ENCODE measurements around the gene IFNL4.

DNA sequence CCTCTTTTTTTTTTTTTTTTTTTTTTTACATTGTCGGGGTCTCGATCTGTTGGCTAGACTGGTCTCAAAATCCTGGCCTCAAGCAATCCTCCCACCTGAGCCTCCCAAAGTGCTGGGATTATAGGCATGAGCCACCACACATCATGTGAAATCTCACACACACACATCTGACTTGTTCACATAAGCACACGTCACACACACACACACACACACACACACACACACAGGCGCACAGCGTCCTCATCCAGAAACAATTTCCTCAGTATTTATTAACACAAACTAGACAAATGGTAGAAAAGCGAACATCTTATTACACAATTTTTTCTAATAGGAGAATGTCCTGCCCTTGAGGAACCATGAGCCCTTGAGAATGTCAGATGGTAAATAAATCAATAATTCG, 39.5 kb downstream of the IFNL4 start:
- TF ChIP-seq, protein P1, sequence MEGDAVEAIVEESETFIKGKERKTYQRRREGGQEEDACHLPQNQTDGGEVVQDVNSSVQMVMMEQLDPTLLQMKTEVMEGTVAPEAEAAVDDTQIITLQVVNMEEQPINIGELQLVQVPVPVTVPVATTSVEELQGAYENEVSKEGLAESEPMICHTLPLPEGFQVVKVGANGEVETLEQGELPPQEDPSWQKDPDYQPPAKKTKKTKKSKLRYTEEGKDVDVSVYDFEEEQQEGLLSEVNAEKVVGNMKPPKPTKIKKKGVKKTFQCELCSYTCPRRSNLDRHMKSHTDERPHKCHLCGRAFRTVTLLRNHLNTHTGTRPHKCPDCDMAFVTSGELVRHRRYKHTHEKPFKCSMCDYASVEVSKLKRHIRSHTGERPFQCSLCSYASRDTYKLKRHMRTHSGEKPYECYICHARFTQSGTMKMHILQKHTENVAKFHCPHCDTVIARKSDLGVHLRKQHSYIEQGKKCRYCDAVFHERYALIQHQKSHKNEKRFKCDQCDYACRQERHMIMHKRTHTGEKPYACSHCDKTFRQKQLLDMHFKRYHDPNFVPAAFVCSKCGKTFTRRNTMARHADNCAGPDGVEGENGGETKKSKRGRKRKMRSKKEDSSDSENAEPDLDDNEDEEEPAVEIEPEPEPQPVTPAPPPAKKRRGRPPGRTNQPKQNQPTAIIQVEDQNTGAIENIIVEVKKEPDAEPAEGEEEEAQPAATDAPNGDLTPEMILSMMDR (IDR thresholded peaks at IDR 0.05; ENCODE audit: insufficient read depth, low read length) = no peak
- no peak for TF ChIP-seq POLR2AphosphoS5 (IDR thresholded peaks at IDR 0.05; ENCODE audit: low read depth)

Measured in HL-60 (cell line).